GM19035 (cell line): ENCODE data around the gene ALKBH2.
A peak's percentile ranks its signal among the peaks of the same experiment; 100 is the strongest.

Source experiments
- ATAC-seq: cut with Tn5 transposase; IDR thresholded peaks from one replicate; pipeline ENCODE4 v1.9.1; 2021; ENCODE audit not compliant: unreplicated experiment

ALKBH2 gene

DNA sequence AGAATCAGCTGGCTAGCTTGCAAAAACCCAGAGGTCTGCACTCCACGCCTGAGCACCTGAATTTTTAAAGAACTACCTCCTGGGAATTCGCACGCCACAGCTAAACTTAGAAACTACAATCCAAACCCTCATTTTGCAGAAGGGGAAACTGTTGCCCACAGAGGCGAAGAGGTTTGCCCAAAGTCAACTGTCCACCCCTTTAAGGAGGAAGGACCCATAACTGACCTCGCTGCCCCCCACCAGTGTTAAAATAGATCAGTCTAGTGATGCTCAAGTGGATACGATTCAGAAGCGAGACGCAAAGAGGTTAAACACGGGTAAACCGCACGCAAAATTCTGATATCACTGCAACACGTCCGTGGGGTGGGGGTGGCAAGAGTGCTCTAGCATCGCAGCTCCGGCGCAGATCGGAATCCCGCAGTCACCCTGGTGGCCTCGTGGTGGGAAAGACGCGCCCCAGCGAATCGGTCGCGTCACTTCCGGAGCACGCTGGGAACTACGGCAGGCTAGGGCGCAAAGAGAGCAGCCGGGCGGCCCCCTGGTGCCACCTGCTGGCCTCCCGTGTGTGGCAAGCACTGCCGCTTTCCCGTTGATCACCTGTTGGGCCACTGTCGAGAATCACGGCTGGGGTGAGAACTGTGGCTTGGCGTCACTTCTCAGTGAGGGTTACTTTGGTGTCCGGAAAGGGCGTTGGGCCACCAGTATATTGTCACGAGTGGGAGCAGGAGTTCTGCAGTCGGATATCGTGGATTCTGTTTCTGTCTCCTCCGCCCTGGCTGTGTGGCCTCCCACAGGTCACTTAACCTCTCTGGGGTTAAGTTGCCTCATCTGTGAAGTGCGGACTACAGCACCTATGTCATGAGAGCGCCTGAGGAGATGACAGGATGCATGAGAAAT lies at the start of gene ALKBH2:
Gene ALKBH2 (minus strand): TSS at position 451 of the 897 bp plus-strand sequence. CDS start 686 bp downstream, outside the sequence.
- ATAC-seq = peak; percentile 54

DNA sequence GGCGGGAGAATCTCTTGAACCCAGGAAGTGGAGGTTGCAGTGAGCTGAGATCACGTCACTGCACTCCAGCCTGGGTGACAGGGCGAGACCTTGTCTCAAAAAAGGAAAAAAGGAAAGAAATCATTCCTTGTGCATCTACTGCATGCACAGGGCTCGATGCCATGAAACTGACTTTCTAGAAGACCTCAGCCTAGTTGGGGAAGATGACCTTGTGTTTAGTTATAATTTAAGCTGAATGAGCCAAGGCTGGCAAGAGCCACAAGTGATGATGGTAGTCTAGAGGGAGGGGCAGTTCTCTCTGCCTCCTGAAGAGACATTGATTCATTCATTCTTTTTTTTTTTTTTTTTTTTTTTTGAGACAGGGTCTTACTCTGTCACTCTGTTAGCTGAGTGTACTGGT lies 47.3 kb upstream of the ALKBH2 start:
- no peak for ATAC-seq

DNA sequence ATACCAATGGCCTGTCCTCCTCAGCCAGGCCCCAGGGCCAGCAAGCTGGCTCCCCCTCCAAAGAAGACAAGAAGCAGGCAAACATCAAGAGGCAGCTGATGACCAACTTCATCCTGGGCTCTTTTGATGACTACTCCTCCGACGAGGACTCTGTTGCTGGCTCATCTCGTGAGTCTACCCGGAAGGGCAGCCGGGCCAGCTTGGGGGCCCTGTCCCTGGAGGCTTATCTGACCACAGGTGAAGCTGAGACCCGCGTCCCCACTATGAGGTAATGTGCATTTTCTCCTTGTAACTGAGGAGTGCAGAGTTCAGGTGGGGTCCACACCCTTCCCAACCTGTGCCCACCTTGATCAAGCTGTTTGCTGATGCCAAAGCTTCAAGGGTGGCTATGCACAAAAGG lies 46.5 kb upstream of the ALKBH2 start:
- no peak for ATAC-seq

- ATAC-seq = no peak
These were observed 46.1 kb upstream of the ALKBH2 start for GRCh38 chr12:109139360-109139759.

DNA sequence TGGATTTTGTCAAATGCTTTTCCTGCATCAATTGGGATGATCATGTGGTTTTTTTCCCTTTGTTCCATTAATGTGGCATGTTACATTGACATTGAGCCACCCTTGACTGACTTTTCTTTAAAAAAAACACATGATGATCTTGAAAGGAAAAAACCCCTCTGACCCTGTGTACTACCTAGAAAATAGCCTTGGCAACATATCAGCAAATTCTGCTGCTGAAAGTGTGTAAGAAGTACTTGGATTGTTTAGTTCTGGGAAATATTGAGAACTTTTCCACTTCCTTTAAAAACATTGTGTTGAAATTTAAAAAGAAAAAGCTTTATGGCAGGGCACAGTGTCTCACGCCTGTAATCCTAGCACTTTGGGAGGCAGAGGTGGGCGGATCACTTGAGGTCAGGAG lies 43.8 kb upstream of the ALKBH2 start:
- no peak for ATAC-seq

- ATAC-seq = no peak
These were observed 41.1 kb upstream of the ALKBH2 start for GRCh38 chr12:109134186-109134917.

DNA sequence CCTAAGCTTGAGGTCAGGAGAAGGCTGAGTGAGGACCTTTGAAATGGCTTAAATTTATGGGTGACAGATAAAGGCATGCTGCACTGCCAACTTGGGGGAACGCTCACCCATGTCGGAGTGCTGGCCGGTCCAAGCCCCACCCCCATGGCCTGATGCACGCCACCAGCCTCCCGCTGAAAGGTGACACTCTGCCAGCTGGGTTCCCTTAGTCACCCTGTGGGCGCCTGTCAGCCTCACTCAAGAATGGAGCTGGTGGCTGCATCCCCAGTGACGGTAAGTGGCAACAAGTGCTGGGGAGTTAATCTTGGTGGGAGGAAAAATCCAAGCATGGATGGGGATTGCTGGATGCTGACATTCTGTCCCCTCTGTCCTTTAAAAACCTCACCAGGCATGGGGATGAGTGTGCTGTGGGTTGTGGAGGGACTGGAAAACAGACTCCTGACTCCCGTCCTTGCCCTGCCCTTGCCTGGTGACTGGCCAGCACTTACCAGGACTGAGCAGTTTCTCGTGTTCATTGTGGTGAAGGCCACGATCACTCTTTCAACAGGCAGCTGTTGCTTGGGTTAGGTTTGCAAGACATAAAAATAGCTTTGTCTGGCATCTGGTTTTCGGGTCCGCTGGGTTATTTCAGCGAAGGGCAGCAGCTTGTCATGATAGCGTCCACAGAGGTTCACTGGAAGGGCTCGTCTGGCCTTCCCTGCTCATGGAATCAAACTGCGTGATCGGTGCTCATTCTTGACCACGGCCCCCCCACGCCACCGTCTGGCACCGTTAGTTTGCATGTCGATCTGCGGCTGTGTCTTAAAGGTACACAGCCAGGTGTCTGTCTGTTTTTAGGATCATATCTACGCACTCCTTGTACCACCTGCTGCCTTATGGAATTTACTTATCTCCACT lies 38.1 kb upstream of the ALKBH2 start:
- ATAC-seq = no peak

DNA sequence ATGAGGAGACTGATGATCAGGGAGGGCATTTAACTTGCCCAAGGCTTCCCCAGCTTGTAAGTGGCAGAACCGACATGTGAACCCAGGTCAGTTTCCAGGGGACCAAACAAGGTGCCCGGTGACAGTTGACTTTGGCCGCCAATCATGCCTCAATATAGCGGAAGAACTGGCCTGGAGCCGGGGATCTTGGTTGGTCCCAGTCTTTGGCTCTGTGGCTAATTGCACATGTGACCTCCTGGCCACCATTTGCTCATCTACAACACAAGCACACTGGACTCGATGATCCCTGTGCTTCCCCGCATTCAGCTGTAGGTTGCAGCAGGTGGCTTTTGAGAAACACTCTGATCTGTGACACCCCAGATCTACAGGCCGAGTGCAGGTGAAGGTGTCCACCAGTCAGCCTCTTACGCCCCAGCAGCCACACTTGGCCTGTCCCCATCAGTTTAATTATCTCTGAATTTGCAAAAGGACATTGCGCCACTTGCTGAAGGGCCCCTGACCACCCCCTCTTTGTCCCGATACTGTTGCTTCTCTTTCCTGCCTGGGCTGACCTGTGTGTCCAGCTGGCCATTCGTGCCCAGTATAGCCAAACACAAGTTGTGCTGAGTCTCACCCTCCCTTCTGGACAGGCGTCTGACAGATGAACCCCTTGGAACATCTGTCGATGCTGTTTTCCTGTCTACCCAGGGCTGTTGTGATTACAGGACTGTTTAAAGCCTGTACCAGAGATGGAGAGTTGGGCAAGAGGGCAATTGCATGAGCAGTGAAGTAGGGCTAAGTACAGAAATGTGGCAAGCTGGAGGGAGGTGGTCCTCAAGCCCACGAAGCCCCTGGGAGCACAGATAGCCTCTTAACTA lies 37.3 kb upstream of the ALKBH2 start:
- no peak for ATAC-seq

- no peak for ATAC-seq
These were observed 34.4 kb upstream of the ALKBH2 start for GRCh38 chr12:109127533-109128242.

- no peak for ATAC-seq
These were observed 33.5 kb upstream of the ALKBH2 start for GRCh38 chr12:109126784-109127183.

GRCh38 chr12:109125791-109126190 lies 32.5 kb upstream of the ALKBH2 start:
- ATAC-seq = no peak

GRCh38 chr12:109124878-109125648 lies 31.8 kb upstream of the ALKBH2 start:
- ATAC-seq = no peak

DNA sequence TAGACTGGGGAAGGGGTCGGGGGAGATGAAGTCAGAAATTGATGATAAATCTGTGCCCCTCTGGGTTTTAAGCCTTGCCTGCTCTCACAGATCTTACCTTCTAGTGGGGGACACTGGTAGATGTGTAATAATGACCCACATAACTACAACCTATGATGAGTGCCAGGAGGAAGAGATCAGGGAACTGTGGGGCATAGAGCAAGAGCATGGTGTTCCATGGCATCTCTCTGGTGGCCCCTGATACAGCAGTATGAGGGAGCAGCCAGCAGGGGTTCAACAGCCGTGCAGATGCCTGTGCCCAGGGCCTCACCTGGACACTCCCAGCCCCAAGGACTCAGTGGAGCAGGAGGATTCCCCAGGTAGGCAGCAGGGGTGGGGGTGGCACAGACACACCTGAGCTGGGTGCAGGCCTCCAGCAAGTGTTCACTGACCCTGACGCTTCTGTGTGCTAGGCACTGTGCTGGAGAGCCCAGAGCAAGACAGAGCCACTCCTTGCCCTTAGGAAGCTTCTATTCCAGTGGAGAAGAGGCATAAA lies 28.1 kb upstream of the ALKBH2 start:
- no peak for ATAC-seq

GRCh38 chr12:109120557-109120956 lies 27.3 kb upstream of the ALKBH2 start:
- no peak for ATAC-seq

DNA sequence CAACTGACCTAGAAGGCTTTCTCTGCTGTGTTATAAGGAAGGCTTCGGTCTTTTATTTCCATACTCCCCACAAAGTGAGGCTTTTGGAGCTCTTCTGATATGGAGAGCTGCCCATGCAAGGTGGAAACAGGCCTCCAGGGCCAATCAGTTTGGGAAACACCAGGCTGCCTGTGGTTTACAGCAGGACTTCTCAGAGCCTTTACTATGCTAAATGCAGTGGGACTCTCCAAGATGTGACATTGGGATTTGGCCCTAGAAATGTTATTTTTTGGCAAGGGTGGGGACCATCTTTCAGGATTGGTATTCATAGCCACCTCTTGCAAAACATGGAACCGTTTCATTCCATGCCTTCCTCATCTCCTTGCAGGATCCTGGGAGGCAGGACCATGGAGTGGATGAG lies 26.8 kb upstream of the ALKBH2 start:
- ATAC-seq = no peak

GRCh38 chr12:109116611-109116949 lies 23.3 kb upstream of the ALKBH2 start:
- ATAC-seq = no peak

DNA sequence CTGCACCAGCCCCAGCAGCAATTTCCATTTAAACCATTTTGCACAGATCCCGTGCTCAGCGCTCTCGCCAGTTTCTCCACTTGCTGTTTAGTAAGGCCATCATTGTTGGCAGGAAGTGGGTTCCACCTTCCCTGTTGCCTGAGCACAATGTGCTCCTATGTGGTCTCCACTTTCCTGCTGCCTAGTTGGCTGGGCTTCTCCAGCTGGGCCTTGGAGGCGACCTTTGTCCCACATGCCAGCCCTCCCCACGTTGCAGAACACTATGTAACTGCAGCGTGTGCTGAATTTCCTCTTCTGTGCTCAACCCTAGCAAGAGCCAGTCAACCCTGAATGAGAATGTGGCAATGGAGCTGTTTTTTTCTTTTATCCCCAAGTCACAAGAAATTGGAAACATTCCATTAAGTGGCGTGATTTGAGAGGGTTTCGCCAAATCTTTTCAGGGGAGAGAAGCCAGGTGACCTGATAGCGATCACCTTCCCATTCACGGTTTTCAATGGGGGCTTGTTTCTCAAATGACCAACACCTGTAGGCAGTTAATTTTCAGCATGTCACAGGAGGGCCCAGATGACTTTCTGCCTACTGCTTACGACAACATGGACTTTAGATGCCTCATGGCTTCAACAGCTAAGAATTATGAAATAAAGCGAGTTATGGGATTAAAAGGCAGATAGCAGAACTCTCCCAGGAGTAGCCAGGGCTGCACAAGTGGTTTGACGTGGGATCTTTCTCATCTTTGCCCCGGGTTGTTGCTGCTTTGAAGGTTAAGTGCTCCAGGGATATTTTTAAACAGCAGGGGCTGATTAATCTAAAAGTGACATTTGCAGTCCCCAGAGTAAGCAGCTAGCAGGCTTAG lies 22.7 kb upstream of the ALKBH2 start, which contains the start of gene ACACB:
Gene ACACB (plus strand): TSS at position 830 of the 853 bp plus-strand sequence. CDS start 22,819 bp downstream, outside the sequence.
- no peak for ATAC-seq

DNA sequence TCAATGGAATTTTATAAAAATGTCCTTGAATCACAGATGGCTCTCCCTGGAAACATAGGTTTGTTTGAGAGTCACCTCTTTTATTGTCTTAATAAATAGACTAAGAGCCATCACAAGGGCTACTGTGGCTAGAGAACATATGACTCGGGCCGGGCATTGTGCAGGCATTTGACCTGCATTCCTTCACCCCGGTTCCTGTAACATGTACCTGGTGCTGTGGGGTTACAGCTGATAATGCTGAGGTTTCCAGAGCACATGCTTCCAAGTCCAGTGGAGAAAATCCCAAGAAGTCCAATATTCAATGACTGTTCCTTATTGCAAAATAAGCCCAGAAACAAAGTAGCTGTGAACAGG lies 22.1 kb upstream of the ALKBH2 start:
- no peak for ATAC-seq
